DOHH2 (cell line): ENCODE measurements around the gene KCNQ1.

Experiments
- H3F3A ChIP-seq: fragments of 200-600 bp; sonication (generic), shearing (Covaris generic); 2 replicates; pipeline ENCODE4 v1.6.0; 2016; ENCODE audit warnings: antibody characterized with exemption, mild to moderate bottlenecking; ENCODE audit not compliant: control insufficient read depth, insufficient read depth
- H3K27ac ChIP-seq: fragments of 200-600 bp; sonication (generic); 2 replicates; pipeline ENCODE4 v1.5.1; 2014; ENCODE audit warnings: low read depth, mild to moderate bottlenecking, low read length, moderate library complexity
- H3K27me3 ChIP-seq: fragments of 200-600 bp; sonication (generic); 2 replicates; pipeline ENCODE4 v1.6.1; 2014; ENCODE audit warnings: mild to moderate bottlenecking, low read length, mixed read lengths; ENCODE audit not compliant: control insufficient read depth
- H3K36me3 ChIP-seq: fragments of 200-600 bp; sonication (generic); 2 replicates; pipeline ENCODE4 v1.6.1; 2014; ENCODE audit warnings: mild to moderate bottlenecking, low read length, moderate library complexity, mixed read lengths; ENCODE audit not compliant: control insufficient read depth
- H3K4me1 ChIP-seq: fragments of 200-600 bp; sonication (generic); 2 replicates; pipeline ENCODE4 v1.6.1; 2014; ENCODE audit warnings: mild to moderate bottlenecking, low read length, mixed read lengths; ENCODE audit not compliant: control insufficient read depth
- H3K4me2 ChIP-seq: fragments of 200-600 bp; sonication (generic); 2 replicates; pipeline ENCODE4 v1.6.0; 2014; ENCODE audit warnings: mild to moderate bottlenecking, low read length, moderate library complexity
- H3K4me3 ChIP-seq: fragments of 200-600 bp; sonication (generic); 2 replicates; pipeline ENCODE4 v1.5.1; 2014; ENCODE audit warnings: mild to moderate bottlenecking, low read length, mixed read lengths
- H3K79me2 ChIP-seq: fragments of 200-600 bp; sonication (generic); 2 replicates; pipeline ENCODE4 v1.6.1; 2014; ENCODE audit warnings: mild to moderate bottlenecking, low read length, mixed read lengths; ENCODE audit not compliant: control insufficient read depth
- H3K9me2 ChIP-seq: fragments of 200-600 bp; sonication (generic); replicated peaks from 2 replicates; pipeline ENCODE4 v1.6.1; 2014; ENCODE audit warnings: mild to moderate bottlenecking, low read length, mixed read lengths; ENCODE audit not compliant: control insufficient read depth
- H3K9me3 ChIP-seq: fragments of 200-600 bp; sonication (generic); 2 replicates; pipeline ENCODE4 v1.6.1; 2014; ENCODE audit warnings: antibody characterized with exemption, low read length, mixed read lengths; ENCODE audit not compliant: control insufficient read depth, insufficient read depth
- H4K20me1 ChIP-seq: fragments of 200-600 bp; sonication (generic); 2 replicates; pipeline ENCODE4 v1.6.0; 2014; ENCODE audit warnings: low read depth, mild to moderate bottlenecking, antibody characterized with exemption, low read length, moderate library complexity; ENCODE audit not compliant: control insufficient read depth, insufficient read depth
- EZH2phosphoT487 ChIP-seq: fragments of 200-600 bp; sonication (generic); IDR thresholded peaks from 2 replicates; pipeline ENCODE4 v1.6.1; 2017; ENCODE audit warnings: borderline replicate concordance, mild to moderate bottlenecking, antibody characterized with exemption, low read length, moderate library complexity, mixed read lengths
- TF ChIP-seq, protein P1 (sequence below): fragments of 200-600 bp; sonication (generic); IDR thresholded peaks from one replicate; pipeline ENCODE4 v1.5.1; 2014; ENCODE audit warnings: antibody characterized with exemption, mild to moderate bottlenecking, low read depth, low read length; ENCODE audit not compliant: poor library complexity, severe bottlenecking

Gene KCNQ1

DNA sequence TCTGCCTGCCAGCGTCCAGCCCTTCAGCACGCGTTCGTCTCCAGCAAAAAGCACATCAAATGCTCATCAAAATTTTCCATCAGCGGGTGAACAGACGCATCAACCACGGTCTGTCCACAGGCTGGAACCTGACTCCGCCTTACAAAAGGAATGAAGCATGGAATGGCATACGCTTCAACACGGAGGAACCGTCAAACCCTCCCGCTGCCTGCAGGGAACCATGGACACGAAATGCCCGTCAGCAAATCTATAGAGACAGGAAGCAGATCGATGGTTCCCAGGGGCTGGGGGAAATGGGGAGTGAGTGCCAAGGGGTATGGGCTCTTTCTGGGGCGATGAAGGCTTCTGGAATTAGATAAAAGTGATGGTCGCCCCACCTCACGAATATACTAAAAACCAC, 28.0 kb upstream of the KCNQ1 start:
- Histone ChIP-seq H3K36me3 (no peaks in the 10 kb centered on the region), H3K4me3 (no peak overlapping the region), H3F3A (no peaks in the 10 kb centered on the region), H3K27ac (no peak overlapping the region), H3K4me2 (no peak overlapping the region), H3K27me3 (no peaks in the 10 kb centered on the region), H3K4me1 (no peaks in the 10 kb centered on the region), H3K9me2 (no peaks in the 10 kb centered on the region), H3K79me2 (no peaks in the 10 kb centered on the region), H4K20me1 (no peaks in the 10 kb centered on the region), H3K9me3 (no peaks in the 10 kb centered on the region)
- TF ChIP-seq, protein P1, sequence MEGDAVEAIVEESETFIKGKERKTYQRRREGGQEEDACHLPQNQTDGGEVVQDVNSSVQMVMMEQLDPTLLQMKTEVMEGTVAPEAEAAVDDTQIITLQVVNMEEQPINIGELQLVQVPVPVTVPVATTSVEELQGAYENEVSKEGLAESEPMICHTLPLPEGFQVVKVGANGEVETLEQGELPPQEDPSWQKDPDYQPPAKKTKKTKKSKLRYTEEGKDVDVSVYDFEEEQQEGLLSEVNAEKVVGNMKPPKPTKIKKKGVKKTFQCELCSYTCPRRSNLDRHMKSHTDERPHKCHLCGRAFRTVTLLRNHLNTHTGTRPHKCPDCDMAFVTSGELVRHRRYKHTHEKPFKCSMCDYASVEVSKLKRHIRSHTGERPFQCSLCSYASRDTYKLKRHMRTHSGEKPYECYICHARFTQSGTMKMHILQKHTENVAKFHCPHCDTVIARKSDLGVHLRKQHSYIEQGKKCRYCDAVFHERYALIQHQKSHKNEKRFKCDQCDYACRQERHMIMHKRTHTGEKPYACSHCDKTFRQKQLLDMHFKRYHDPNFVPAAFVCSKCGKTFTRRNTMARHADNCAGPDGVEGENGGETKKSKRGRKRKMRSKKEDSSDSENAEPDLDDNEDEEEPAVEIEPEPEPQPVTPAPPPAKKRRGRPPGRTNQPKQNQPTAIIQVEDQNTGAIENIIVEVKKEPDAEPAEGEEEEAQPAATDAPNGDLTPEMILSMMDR, result no peak
- no peak for TF ChIP-seq EZH2phosphoT487

DNA sequence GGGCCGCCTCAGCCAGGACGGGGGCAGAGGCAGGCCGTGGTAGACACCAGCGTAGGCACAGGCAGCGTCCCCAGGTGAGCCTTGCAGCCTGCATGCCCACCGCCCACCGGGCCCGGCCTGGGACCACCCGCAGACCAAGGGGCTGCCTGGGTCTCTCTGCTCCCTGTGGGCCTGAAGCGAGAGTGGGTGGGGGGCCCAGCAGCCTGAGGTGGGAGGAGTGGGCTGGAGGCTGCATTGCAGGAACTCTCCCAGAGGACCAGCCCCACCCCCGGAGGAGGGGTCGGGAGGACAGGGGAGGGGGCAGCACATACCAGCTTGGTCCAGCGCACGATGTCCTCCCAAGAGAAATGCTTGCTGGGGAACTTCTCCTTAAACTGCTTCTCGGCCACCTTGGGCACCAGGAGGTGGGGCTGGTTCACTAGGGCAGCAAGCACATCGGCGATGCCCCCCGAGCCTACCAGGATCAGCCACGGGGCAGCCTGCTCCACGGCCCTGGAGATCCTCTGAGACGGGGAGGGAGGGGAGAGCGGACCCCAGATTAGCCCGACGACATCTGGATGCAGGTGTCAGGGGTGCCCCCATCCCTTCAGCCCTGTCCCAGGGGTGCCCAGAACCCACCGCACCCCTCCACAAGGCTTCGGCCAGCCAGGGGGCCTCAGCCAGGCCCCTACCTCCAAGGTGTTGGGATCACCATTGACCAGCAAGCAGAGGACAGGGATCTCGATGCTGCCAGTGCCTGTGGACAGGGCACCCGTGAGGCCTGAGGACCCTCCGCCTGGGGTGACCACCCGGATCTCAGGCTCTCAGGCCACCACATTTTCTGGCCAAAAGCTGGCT, 26.7 kb upstream of the KCNQ1 start:
- Histone ChIP-seq H4K20me1 (no peaks in the 10 kb centered on the region), H3K9me2 (no peaks in the 10 kb centered on the region), H3K27ac (no peak overlapping the region), H3F3A (no peaks in the 10 kb centered on the region), H3K4me1 (no peaks in the 10 kb centered on the region), H3K9me3 (no peaks in the 10 kb centered on the region), H3K36me3 (no peaks in the 10 kb centered on the region), H3K4me3 (no peak overlapping the region), H3K4me2 (no peak overlapping the region), H3K79me2 (no peaks in the 10 kb centered on the region), H3K27me3 (no peaks in the 10 kb centered on the region)
- TF ChIP-seq EZH2phosphoT487, result no peak
- TF ChIP-seq, protein P1, result no peak

DNA sequence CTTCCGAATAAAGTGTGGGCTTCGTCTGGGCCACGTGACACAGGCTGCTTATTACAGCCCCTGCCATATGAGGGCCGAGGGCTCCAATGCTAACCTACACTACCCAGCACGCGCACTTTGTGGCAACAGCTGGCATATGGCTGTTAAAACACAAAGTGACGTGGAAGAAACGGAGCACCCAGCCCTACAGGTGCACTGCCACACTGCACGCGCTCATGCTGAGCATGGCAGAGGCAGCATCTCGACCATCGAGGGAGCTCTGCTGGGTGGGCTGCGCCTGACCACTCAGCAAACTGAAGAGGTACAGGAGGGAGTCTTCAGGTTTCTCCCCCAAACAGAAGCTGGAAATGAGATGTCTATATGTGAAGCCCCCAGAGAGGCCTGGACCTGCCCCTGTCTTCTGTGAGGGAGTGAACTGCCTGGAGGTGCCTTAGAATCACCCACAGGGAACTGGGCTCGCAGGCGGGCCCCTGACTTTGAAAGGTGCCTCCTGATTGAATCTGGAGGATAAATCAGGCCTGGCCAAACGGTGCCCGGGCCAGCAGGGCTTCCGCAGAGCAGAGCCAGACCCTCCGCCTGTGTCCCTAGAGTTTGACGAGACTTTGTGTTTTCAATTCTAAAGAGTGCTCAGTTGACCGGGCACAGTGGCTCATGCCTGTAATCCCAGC, 26.0 kb upstream of the KCNQ1 start:
- Histone ChIP-seq H3K9me3 (no peaks in the 10 kb centered on the region), H3K4me2 (no peak overlapping the region), H3F3A (no peaks in the 10 kb centered on the region), H3K4me3 (no peak overlapping the region), H3K79me2 (no peaks in the 10 kb centered on the region), H4K20me1 (no peaks in the 10 kb centered on the region), H3K27ac (no peak overlapping the region), H3K9me2 (no peaks in the 10 kb centered on the region), H3K4me1 (no peaks in the 10 kb centered on the region), H3K36me3 (no peaks in the 10 kb centered on the region), H3K27me3 (no peaks in the 10 kb centered on the region)
- TF ChIP-seq EZH2phosphoT487, result no peak
- TF ChIP-seq, protein P1, result no peak
